Measurements from ENCODE around the gene DDX54.

DDX54 gene

DNA sequence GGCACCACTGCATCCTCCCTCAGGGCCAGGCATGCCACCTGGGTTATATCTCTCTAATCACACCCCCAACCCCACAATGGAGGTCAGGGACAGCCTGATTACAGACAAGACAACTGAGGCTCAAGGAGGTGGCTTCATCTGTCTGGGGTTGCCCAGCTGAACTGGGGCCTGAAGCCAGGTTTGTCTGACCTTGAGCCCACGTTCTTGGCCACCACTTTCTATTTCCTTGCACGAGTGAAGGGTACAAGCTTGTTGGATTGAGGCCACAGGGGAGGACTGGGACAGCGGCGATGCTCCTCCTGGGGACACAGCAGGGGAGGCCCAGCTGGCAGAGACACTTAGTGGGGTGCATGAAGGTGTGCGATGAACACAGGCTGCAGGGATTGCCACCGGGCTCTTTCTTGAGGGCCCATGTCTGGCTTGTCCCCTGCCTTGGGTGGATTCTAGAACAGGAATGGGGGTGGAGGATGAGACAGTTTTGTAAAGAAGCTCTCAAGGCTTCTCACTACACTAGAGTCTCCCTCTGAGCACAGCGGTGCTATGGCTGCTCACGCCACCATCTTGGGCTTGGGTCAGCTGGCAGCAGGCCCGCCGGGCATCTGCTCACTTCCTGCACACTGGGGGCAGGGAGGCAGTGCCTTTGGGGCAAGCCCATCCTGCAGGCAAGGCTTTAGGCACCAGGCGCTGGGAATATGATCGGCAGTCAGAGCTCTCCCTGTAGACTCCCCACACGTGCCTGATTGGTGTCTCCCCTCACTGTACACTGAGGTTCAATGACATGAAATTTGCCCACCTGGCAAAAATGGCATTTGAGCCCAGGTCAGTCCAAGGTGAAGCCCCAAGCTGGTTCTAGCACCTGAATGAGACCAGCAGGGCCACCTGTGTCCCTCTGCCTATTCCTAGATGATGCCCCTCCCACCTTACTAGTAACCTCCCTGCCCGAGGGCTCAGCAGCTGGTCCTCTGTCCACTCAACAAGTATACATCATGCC, 16.2 kb upstream of the DDX54 start:
- no peak for DNase-seq (ENCODE audit: extremely low read depth, low read depth)
- TF ChIP-seq CTCF (IDR thresholded peaks at IDR 0.05; ENCODE audit: low read depth, low read length): no peak

DNA sequence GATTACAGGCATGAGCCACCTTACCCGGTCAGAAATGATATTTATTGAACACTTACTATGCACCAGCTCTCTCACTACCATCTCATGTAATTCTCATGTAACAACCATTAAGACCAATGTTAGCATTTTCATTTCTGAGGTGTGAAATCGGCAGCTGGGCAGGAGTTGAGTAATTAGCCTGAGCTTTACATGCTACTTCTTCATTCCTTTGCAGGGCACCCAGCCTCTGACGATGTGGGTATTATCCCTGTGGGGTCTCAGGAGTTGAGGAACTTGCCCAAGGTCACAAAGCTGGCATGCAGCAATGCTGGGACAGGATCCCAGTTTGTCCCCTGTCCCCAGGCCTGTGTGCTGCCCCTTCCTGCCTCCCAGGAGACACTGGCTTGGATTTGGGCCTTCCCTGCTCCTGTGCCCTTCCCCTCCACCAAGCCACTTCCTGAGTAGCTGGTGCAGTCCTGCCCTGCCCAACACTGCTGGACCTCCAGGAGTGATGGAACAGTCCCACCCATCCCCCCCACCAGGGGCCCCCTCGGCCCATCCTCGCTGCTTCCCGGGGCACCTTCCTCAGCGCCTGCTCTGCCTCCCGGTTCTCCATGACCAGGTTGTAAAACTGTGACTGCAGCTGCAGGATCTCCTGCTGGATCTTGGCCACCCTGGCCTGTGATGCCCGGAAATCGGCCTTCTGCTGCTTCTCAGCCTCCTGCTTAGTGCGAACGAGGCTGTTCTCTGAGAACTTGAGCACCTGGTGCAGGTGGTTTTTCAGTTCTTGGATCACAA, 14.9 kb upstream of the DDX54 start:
- TF ChIP-seq CTCF (IDR thresholded peaks at IDR 0.05; ENCODE audit: low read depth, low read length): no peak
- DNase-seq (ENCODE audit: extremely low read depth, low read depth): no peak

GRCh38 chr12:113198296-113198695, 13.0 kb upstream of the DDX54 start:
- no peak for TF ChIP-seq CTCF (IDR thresholded peaks at IDR 0.05; ENCODE audit: low read depth, low read length)
- no peak for DNase-seq (ENCODE audit: extremely low read depth, low read depth)

DNA sequence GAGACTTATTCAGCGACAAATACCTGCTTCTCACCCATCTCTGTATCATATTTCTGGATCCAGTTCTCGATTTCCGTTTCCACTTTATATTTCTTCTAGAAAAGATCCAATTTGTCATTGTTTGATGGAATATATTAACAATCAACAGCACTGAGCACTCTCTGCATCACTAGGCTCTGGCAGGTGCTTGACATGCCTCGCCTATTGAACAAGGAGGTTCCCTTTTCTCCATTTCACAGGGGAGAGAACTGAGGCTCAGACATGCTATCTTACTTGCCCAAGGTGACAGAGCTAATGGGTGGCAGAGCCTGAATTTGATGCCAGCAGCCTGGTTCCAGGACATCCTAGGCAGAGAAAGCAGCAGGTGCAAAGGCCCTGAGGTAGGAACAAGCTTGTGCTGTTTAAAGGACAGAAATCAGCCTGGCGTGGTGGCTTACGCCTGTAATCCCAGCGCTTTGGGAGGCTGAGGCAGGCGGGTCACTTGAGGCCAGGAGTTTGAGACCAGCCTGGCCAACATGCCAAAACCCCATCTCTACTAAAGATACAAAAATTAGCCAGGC, 12.3 kb upstream of the DDX54 start:
- no peak for DNase-seq (ENCODE audit: extremely low read depth, low read depth)
- no peak for TF ChIP-seq CTCF (IDR thresholded peaks at IDR 0.05; ENCODE audit: low read depth, low read length)

DNA sequence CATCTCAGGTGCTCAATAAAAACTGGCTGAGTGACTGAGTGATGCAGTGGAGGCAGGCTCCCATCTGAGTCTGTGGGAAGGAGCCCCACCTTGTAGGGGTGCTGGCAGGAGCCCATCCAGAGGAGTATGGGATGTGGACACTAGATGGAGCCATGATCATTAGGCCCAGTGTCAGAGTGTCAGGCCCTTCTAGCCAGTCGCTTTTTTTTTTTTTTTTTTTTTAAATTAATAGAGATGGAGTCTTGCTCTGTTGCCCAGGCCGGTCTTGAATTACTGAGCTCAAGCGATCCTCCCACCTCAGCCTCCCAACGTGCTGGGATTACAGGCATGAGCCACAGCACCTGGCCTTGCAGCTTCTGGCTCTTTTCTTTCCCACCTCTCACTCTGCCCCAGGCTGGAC, 11.7 kb upstream of the DDX54 start:
- peak; percentile 53 for DNase-seq (ENCODE audit: extremely low read depth, low read depth)
- TF ChIP-seq CTCF (IDR thresholded peaks at IDR 0.05; ENCODE audit: low read depth, low read length): peak; percentile 77

DNA sequence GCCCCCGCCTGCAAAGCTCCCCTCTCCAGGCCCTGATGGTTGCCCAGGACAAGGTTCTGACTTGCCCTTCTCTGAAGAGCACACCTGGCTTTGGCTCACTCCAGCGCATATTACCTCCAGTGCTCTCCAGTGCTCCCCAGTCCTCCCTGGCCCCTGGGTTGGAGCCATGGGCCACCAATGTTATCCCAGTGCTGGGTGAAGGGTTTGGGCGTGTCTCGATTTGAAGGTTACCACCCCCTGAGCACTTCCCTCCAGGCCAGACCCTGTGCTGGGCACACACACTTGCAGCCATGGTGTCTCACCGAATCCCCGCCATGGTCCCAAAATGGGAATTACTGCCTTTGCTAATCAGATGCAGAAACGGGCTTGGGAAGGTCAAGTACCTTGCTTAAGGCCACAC, 11.3 kb upstream of the DDX54 start:
- no peak for DNase-seq (ENCODE audit: extremely low read depth, low read depth)
- TF ChIP-seq CTCF (IDR thresholded peaks at IDR 0.05; ENCODE audit: low read depth, low read length): no peak

All from AG09319 (cell line).